Fibroblast of skin of left biceps (primary cell): ENCODE results near the gene TNIP2.
"Not testable (repeated sequence)": the region's sequence is repeated elsewhere in the genome, so short reads cannot be mapped to it uniquely, and the experiment has no call there.

ENCODE experiments used
- DNase-seq, 2 experiments: peaks; one replicate each; pipeline ENCODE4 v3.0.0-alpha.2; 2013; ENCODE audit warnings: low read depth in 2 of 2

TNIP2 gene

GRCh38 chr4:2771264-2771663 lies 15.1 kb upstream of the TNIP2 start:
- DNase-seq, result no peak

DNA sequence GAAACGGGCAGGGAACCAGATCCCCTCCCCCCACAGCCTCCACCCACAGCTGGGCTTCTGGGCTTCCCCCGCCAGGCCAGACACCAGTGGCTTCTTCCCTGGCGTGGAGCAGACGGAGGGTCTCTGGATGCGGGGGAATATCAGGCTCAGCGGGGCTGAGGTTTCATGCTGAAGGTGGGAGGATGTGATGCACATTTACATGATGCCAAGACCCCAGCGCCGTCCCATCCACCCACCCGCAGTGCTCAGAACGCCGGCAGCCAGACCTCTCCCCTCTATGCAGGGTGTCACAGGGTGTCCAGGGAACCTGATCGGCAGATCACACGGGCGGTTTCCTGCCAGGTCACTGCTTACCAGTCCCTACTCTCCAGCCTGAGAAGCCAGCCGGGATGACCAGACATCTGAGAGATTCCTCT lies 12.8 kb upstream of the TNIP2 start:
- DNase-seq, result no peak

GRCh38 chr4:2768124-2768523 lies 12.0 kb upstream of the TNIP2 start:
- no peak for DNase-seq

DNA sequence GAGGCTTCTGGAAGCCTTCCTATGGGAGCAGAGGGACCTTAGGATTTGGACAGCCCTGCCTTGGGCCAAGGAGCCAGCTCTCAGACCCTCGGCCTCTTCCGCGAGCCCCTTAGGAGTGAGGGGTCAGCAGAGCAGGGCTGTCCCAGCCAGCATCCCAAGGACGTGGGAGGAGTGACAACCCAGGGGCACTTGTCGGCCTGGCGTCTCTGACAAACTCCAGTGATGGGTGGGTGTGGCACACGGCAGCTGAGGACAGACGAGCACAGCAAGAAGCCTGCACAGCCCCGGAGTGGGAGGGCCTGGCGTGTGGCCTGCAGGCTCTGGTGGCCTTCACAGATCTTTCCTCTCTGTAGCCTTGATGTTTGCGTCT lies 11.6 kb upstream of the TNIP2 start:
- DNase-seq, result no peak

GRCh38 chr4:2767046-2767704 lies 11.0 kb upstream of the TNIP2 start:
- no peak for DNase-seq

DNA sequence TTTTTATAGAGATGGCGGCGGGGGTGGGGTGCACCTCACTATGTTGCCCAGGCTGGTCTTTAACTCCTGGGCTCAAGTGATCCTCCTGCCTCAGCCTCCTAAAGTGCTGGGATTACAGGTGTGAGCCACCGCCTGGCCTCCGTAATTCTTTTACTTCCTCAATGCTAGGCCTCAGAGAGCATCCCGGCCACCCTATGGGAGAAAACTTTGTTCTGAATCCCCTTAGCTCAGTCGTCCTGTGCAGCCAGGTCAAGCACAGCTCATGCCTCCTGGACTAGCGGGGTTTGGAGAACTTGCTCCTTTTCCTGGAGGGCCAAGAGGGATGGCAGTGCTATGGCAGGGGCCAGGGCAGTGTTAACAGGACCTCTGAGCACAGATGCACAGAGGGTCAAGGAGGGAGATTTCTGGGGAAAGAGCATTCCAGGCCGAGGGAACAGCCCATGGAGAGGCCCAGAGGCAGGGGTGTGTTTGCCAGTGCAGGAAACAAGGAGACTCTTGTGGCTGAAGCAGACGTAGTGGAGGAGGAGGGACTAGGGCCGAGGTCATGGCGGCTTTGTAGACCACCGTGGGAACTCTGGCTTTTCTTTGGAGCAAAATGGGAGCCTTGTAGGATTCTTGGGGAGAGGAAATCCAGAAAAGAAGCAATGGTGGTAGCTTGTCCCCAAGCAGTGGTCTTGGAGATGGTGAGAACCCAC lies 9.8 kb upstream of the TNIP2 start:
- DNase-seq, result no peak

DNA sequence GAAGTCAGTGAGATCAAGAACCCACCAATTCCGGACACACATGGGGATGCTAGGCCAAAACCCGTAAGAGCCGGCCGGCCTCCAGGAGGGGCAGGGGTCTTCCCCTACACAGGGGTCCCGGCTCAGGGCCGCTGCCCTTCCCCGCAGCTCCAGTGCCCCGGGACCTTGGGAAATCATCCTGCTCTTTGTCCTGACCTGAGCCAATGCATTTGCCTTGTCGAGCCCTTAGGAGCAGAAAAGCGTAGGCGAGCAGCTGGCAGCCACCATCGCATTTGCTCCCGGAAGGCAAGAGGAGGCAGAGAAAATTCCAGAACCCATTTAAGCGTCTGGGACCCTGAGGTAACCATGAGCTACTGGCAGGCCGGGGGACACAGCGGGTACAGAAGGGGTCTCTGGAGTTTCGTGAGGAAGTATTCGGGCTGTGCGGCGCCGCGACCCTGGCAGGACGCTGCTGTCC lies 7.4 kb upstream of the TNIP2 start:
- no peak for DNase-seq

GRCh38 chr4:2762486-2763370 lies 6.6 kb upstream of the TNIP2 start:
- DNase-seq, result not testable (repeated sequence)

DNA sequence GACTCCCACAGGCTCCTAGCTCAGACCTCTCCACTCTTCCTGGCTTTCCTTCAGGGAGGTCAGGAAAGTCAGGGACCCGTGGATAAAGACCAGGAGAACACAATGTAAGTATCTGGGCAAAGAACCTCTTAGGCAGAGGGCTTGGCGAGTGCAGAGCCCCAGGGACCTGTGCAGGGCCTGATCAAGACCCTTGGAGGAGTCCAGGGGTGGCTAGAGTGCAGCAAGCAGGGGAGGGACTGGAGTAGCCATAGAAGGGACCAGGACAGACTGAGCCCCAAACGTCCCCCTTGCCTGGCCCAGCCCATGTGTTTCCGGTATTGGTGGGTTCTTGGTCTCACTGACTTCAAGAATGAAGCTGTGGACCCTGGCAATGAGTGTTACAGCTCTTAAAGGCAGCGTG lies 5.9 kb upstream of the TNIP2 start:
- DNase-seq, result no peak

DNA sequence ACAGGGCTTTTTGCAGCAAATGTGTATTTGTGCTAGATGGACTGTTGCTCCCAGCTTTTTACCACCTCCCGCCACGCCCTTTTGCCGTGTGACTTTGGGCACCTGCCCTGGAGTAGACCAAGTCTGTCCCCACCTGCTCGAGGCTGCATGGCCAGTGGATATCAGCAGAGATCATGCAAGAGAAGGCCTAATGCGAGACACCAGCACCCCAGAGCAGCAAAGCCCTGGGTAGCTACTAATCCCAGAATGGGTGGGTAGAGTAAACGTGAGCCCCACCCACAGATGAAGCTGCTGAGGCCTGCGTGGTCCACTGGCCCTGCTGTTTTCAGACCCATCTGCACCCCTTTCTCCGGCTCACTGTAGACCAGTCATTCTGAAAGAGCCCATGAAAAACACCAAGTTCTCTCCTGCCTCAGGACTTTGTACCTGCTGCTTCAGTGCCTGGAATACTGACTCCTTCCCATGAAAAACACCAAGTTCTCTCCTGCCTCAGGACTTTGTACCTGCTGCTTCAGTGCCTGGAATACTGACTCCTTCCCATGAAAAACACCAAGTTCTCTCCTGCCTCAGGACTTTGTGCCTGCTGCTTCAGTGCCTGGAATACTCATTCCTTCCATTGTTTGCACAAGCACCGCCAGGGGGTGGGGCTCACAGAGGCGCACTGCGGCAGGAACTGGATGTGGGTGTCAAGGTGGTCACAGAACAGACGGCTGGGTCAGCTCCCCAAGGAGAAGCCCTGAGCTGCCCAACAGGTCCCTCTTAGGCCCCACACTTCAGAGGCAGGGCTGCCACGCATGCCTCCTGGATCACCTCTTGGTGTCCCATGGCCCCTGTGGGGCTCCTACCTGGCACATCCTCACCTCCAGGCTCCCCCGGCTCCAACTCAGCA lies 5.1 kb upstream of the TNIP2 start:
- DNase-seq, result no peak

DNA sequence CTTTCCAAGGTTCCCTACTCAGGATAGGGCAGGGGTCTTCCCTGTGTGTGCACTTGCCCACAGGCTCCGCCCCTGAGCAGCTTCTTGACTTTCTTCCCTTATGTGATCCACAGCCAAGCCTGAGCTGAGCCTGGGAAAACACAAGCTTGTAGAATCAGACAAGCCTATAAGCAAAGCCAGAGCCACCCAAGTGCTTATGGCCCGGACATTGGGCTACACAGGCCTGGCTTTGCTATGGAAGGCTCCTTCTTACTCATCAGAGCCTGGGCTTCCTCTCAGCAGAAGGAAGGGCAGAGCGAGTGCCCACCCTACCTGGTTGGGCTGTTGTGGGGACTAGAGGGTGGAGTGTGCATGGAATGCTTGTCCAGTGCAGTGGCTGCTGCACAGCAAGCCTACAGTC lies 1.3 kb upstream of the TNIP2 start:
- no peak for DNase-seq

GRCh38 chr4:2756691-2757350 lies 685 bp upstream of the TNIP2 start:
- no peak for DNase-seq

- DNase-seq, result no peak
Observed at GRCh38 chr4:2754848-2755819, 1.0 kb downstream of the TNIP2 start.

DNA sequence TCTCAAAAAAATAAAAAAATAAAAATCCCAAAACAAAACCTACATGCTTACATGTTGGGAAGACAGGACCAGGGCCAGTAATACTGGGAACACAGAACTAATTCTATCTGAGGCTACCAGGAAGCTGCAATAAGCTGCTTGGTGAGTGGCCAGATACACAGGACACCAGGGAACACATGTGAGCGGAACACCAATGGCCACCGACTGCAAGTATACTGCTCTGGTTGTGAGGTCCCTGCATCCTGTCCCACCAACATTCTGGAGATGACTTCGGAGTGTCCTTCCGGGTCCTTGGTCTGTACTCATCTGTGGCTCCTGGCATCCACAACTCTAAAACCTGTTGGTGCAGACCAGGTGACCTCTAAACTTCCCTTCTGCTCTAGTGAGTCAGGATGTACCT lies 2.7 kb downstream of the TNIP2 start:
- no peak for DNase-seq

DNA sequence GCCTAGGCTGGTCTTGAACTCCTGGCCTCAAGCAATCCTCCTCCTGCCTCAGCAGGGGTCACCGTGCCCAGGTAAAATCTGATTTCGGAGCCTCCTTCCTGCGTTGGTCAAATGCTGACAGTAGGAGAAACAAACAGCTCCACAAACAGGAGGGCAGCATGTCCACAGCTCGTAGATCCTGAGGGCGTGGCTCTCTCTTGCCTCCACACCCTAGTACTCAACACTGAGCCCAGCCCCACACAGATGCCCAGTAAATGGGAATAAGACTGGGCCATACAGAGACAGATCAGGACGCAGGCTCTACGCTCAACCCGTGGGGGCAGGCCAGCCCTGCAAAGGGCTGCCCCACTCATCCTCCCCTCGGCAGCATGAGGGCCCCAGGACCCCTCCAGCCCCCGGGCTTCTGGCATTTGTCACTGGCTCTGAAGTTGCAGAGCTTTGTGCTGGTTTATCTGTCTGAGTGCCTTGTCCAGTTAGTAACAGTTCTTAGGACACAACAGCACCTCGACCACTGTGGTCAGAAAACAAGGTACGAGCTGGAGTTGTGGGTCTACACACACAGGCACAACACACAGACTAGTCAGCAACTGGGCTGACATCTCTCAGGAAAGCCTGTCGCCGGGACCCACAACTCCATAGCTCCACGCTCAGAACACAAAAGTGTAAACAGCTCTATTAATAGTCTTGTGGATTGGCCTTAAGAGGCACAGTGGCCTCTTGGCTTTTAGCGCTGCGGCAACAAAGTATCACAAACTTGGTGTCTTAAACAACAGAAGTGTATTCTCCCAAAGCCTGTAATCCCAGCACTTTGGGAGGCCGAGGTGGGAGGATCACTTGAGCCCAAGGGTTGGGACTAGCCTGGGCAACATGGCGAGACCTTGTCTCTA lies 5.2 kb downstream of the TNIP2 start:
- DNase-seq, result no peak

GRCh38 chr4:2746891-2747695 lies 9.0 kb downstream of the TNIP2 start:
- DNase-seq, result no peak

DNA sequence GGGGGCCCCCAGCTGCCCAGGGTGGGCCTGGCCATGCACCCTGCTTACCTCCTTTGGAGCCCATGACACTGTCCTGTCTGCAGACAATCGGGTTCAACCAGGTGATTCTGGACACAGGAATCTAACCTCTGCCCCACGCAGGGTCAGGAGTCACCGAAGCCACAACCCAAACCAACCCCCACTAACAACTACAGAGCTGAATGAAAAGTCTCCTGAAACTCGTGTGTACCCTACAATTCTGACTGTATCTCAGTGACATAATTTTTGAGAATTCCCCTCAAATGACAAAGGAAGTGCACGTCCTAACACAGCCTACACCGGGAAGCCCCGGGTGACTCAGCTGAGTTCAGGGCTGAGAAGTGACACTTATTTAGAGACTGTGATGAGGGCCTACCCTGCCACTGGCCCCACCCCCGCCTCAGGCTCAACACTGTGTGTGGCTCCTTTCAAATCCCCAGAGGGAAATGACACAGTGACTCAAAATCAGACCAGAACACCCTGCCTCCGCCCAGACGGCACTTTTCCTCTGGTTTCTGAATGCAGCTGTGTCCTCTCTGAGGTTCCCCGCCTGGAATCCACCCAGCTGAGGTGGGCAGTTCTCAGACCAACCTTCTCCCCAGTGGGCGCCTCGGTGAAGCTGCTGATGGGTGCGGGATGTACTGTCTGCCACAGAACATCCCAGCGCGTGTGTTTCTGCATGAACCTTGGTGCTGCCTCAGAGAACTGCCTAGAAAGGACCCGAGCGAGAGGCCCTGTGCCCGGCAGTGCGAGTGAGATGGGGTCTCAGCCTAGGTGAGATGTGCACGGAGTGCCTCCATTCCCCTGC lies 9.9 kb downstream of the TNIP2 start:
- no peak for DNase-seq
